ENCODE measurements around the gene CD48.
"Not testable (repeated sequence)": the region's sequence is repeated elsewhere in the genome, so short reads cannot be mapped to it uniquely, and the experiment has no call there.

CD48 gene

GRCh38 chr1:160711276-160711601, 383 bp downstream of the CD48 start:
- no peak overlapping the region for H3K27ac ChIP-seq (ENCODE audit: low read depth, low read length)
- H3K9ac ChIP-seq (ENCODE audit: low read length): no peak overlapping the region
- H3K36me3 ChIP-seq (ENCODE audit: control insufficient read depth, insufficient read depth, low read length): no peaks in the 10 kb centered on the region
- H3K4me1 ChIP-seq (ENCODE audit: control insufficient read depth, insufficient read depth, low read length): no peaks in the 10 kb centered on the region
- no peaks in the 10 kb centered on the region for H3K9me3 ChIP-seq (ENCODE audit: control insufficient read depth, insufficient read depth, low read depth, low read length)
- H3K4me3 ChIP-seq (ENCODE audit: low read depth, low read length): no peak overlapping the region
- no peaks in the 10 kb centered on the region for H3K27me3 ChIP-seq (ENCODE audit: control insufficient read depth, insufficient read depth, low read length)

DNA sequence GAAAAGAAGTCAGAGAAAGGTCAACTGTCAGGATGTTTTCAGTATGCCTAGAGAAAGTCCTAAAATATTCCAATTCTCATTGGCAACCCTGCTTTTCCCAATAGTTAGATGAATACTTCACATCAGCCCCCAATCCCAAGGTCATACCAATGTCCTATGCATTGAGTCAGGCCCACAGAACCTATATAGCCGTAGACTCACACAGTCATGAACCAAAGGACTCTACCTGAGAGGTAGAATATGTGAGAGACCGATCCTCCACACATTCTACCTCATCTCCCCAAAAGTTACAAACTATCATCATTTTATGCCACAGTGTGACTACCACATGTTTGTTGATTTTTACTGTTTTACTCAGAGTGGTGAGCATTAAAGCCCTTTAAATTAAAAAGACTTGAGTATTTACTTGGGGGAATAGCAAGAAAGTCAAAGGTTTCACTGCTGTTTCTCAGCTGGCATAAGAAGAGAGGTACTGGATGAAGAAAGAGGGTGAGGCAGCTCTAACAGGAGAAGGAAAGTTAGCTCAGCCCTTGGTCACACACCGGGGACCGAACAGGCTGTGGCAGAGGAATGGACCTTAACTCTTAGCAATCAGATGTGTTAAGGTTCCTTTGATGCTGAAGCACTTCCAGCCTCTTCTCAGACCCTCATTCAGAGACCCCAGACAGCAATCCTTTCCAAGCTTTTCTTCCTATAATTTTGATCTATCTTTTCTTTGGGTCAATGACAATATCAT, 937 bp downstream of the CD48 start:
- Histone ChIP-seq H3K4me1 (ENCODE audit: control insufficient read depth, insufficient read depth, low read length) (no peaks in the 10 kb centered on the region), H3K27ac (ENCODE audit: low read depth, low read length) (no peak overlapping the region)

DNA sequence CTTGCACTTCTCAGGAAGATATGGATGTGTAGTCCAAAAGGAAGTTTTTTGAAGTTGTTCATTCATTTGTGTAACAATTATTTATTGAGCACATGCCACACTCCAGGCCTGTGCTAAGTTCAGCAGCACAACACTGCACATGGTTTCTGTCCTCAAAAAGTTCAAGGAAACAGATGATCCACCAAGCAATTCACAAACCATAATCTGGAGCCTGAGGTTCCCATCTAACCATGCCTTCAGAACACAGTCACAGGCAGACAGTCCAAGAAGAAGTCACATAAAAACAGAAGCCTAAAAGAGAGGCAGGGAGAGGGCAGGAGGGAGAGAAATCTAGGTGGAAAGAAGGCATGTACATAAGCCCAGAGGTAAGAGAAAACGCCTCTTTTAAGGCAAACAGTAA, 1.9 kb downstream of the CD48 start:
- H3K36me3 ChIP-seq (ENCODE audit: control insufficient read depth, insufficient read depth, low read length): no peaks in the 10 kb centered on the region
- H3K27me3 ChIP-seq (ENCODE audit: control insufficient read depth, insufficient read depth, low read length): no peaks in the 10 kb centered on the region
- no peaks in the 10 kb centered on the region for H3K9me3 ChIP-seq (ENCODE audit: control insufficient read depth, insufficient read depth, low read depth, low read length)
- H3K4me3 ChIP-seq (ENCODE audit: low read depth, low read length): no peak overlapping the region
- no peak overlapping the region for H3K27ac ChIP-seq (ENCODE audit: low read depth, low read length)
- no peaks in the 10 kb centered on the region for H3K4me1 ChIP-seq (ENCODE audit: control insufficient read depth, insufficient read depth, low read length)
- no peak overlapping the region for H3K9ac ChIP-seq (ENCODE audit: low read length)

More for the DNA sequence above, 937 bp downstream of the CD48 start:
- Histone ChIP-seq H3K36me3 (ENCODE audit: control insufficient read depth, insufficient read depth, low read length) (no peaks in the 10 kb centered on the region), H3K9me3 (ENCODE audit: control insufficient read depth, insufficient read depth, low read depth, low read length) (no peaks in the 10 kb centered on the region), H3K4me3 (ENCODE audit: low read depth, low read length) (no peak overlapping the region), H3K9ac (ENCODE audit: low read length) (no peak overlapping the region), H3K27me3 (ENCODE audit: control insufficient read depth, insufficient read depth, low read length) (no peaks in the 10 kb centered on the region)

DNA sequence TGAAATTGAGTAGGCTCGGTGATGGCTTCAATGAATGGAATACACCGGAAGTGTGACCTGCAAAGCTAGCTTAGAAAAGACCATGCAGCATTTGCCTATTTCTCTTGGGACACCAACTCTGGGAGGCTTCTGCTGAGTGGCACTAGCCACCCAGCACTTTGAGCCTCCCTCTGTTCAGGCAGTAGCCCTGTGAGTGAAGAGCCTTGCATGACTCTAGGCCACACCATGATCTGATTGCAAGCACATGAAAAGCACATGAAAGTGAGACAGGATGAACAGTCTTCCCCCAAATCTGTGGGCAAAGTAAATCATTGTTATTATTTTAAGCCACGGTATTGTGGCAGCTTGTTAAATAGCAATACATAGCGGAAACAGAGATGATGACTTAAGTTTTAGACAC, 2.8 kb downstream of the CD48 start:
- Histone ChIP-seq H3K27ac (ENCODE audit: low read depth, low read length) (no peak overlapping the region), H3K36me3 (ENCODE audit: control insufficient read depth, insufficient read depth, low read length) (no peaks in the 10 kb centered on the region), H3K4me3 (ENCODE audit: low read depth, low read length) (no peak overlapping the region), H3K9ac (ENCODE audit: low read length) (no peak overlapping the region), H3K9me3 (ENCODE audit: control insufficient read depth, insufficient read depth, low read depth, low read length) (no peaks in the 10 kb centered on the region), H3K27me3 (ENCODE audit: control insufficient read depth, insufficient read depth, low read length) (no peaks in the 10 kb centered on the region), H3K4me1 (ENCODE audit: control insufficient read depth, insufficient read depth, low read length) (no peaks in the 10 kb centered on the region)

DNA sequence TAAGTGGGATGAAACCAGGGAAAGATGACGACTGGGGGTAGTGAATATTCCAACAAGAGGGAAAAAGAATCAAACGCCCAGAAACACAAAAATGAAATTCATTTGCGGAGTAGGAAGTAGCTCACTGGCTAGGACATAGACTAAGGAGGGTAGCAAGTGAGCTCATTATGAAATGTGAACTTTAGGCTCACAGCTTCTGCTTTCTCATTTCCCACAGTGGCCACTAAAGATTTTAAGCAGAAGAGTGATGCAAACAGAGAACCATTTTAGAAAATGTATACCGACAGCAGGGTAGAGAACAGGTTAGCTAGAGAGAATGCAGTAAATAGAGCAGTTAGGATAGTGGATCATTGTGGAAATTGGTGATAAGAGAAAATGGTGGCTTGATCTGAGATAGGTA, 3.5 kb downstream of the CD48 start:
- Histone ChIP-seq H3K36me3 (ENCODE audit: control insufficient read depth, insufficient read depth, low read length) (no peaks in the 10 kb centered on the region), H3K9ac (ENCODE audit: low read length) (no peak overlapping the region), H3K9me3 (ENCODE audit: control insufficient read depth, insufficient read depth, low read depth, low read length) (no peaks in the 10 kb centered on the region), H3K4me3 (ENCODE audit: low read depth, low read length) (no peak overlapping the region), H3K27me3 (ENCODE audit: control insufficient read depth, insufficient read depth, low read length) (no peaks in the 10 kb centered on the region), H3K4me1 (ENCODE audit: control insufficient read depth, insufficient read depth, low read length) (0 out of 2 replicates have a peak, but pooled peaks cover 5% of the 10 kb centered on the region), H3K27ac (ENCODE audit: low read depth, low read length) (no peak overlapping the region)

GRCh38 chr1:160707236-160708064, 4.2 kb downstream of the CD48 start:
- no peak overlapping the region for H3K9ac ChIP-seq (ENCODE audit: low read length)
- no peaks in the 10 kb centered on the region for H3K27me3 ChIP-seq (ENCODE audit: control insufficient read depth, insufficient read depth, low read length)
- no peak overlapping the region for H3K27ac ChIP-seq (ENCODE audit: low read depth, low read length)
- no peaks in the 10 kb centered on the region for H3K9me3 ChIP-seq (ENCODE audit: control insufficient read depth, insufficient read depth, low read depth, low read length)
- 0 out of 2 replicates have a peak, but pooled peaks cover 9% of the 10 kb centered on the region for H3K4me1 ChIP-seq (ENCODE audit: control insufficient read depth, insufficient read depth, low read length)
- H3K4me3 ChIP-seq (ENCODE audit: low read depth, low read length): no peak overlapping the region
- no peaks in the 10 kb centered on the region for H3K36me3 ChIP-seq (ENCODE audit: control insufficient read depth, insufficient read depth, low read length)

DNA sequence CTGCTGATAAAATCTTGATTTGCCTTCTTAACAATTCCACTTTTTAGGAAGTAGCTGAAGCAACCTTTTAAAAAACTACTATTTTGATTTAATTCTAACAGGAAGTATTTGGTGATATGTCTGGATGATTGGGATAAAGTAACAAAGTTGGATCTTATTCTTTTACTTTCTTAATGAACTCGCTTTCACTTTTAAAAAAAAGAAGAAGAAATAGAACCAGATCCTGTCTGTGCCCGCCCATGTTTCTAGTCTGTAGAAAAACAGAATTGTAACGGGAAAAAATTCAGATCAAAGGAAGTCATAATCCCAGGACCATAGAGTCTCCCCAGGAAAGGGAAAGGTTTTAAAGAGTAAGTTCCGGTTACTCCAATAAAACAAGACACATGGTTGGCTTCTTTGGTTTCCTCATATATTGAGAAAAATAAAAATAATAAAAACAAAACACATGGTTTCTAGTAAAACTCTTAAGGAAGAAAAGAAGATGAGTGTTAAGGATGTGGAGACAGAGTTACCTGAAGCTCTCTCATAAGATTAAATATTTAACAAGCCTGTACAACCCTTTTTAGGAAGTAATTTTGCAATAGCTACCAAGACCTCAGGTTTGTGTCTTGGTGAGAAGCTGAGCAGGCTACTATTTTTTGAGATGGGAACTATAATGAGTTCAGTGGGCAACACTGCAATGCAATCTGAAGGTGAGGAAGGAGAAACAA, 4.9 kb downstream of the CD48 start:
- Histone ChIP-seq H3K9ac (ENCODE audit: low read length) (no peak overlapping the region), H3K4me1 (ENCODE audit: control insufficient read depth, insufficient read depth, low read length) (0 out of 2 replicates have a peak, but pooled peaks cover 9% of the 10 kb centered on the region), H3K36me3 (ENCODE audit: control insufficient read depth, insufficient read depth, low read length) (no peaks in the 10 kb centered on the region), H3K27me3 (ENCODE audit: control insufficient read depth, insufficient read depth, low read length) (no peaks in the 10 kb centered on the region), H3K9me3 (ENCODE audit: control insufficient read depth, insufficient read depth, low read depth, low read length) (no peaks in the 10 kb centered on the region), H3K4me3 (ENCODE audit: low read depth, low read length) (no peak overlapping the region), H3K27ac (ENCODE audit: low read depth, low read length) (no peak overlapping the region)

DNA sequence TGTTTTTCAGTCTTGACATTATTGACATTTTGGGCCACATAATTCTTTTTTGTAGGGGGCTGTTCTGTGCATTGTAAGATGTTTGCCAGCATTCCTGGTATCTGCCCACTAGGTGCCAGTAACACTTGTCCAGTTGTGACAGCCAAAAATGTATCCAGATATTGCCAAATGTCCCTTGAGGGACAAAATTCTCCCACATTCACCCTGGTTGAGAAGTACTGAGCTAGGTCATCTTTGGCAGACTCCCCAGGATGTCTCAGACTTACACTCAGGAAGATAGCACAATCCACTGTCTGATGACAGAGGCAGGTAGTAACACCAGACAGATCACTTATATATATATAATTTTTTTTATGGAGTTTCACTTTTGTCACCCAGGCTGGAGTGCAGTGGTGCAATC, 5.9 kb downstream of the CD48 start:
- Histone ChIP-seq H3K4me3 (ENCODE audit: low read depth, low read length) (no peak overlapping the region), H3K36me3 (ENCODE audit: control insufficient read depth, insufficient read depth, low read length) (no peaks in the 10 kb centered on the region), H3K27ac (ENCODE audit: low read depth, low read length) (no peak overlapping the region), H3K27me3 (ENCODE audit: control insufficient read depth, insufficient read depth, low read length) (no peaks in the 10 kb centered on the region), H3K4me1 (ENCODE audit: control insufficient read depth, insufficient read depth, low read length) (0 out of 2 replicates have a peak, but pooled peaks cover 9% of the 10 kb centered on the region), H3K9ac (ENCODE audit: low read length) (no peak overlapping the region), H3K9me3 (ENCODE audit: control insufficient read depth, insufficient read depth, low read depth, low read length) (no peaks in the 10 kb centered on the region)

- H3K9me3 ChIP-seq (ENCODE audit: control insufficient read depth, insufficient read depth, low read depth, low read length); H3K27me3 ChIP-seq (ENCODE audit: control insufficient read depth, insufficient read depth, low read length); H3K4me3 ChIP-seq (ENCODE audit: low read depth, low read length); H3K4me1 ChIP-seq (ENCODE audit: control insufficient read depth, insufficient read depth, low read length); H3K9ac ChIP-seq (ENCODE audit: low read length); H3K27ac ChIP-seq (ENCODE audit: low read depth, low read length); H3K36me3 ChIP-seq (ENCODE audit: control insufficient read depth, insufficient read depth, low read length): not testable (repeated sequence)
Measured at GRCh38 chr1:160705212-160705621, 6.4 kb downstream of the CD48 start.

GRCh38 chr1:160704250-160704649, 7.4 kb downstream of the CD48 start:
- no peak overlapping the region for H3K27ac ChIP-seq (ENCODE audit: low read depth, low read length)
- H3K9ac ChIP-seq (ENCODE audit: low read length): no peak overlapping the region
- H3K27me3 ChIP-seq (ENCODE audit: control insufficient read depth, insufficient read depth, low read length): no peaks in the 10 kb centered on the region
- H3K9me3 ChIP-seq (ENCODE audit: control insufficient read depth, insufficient read depth, low read depth, low read length): no peaks in the 10 kb centered on the region
- no peaks in the 10 kb centered on the region for H3K36me3 ChIP-seq (ENCODE audit: control insufficient read depth, insufficient read depth, low read length)
- no peak overlapping the region for H3K4me3 ChIP-seq (ENCODE audit: low read depth, low read length)
- 0 out of 2 replicates have a peak, but pooled peaks cover 9% of the 10 kb centered on the region for H3K4me1 ChIP-seq (ENCODE audit: control insufficient read depth, insufficient read depth, low read length)

DNA sequence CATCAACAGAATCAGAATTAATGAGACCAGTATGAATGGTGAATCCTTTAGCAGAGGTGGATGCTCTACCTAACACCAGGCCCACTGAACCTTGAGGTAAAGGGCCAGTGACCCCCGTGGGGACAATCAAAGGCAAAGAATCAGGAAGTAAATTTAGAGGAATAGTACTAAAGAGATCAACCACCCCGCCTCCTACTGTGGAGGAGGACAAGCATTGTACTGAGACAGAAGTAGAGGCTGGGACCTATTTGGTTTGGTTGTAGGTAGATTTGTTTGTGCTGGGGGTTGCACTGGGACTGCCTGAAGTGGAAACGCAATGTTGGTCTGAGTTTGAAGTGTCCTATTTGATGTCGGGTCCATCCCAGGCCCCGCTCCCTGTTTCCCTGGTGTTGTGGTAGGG, 9.5 kb downstream of the CD48 start:
- Histone ChIP-seq H3K4me3 (ENCODE audit: low read depth, low read length) (no peak overlapping the region), H3K27me3 (ENCODE audit: control insufficient read depth, insufficient read depth, low read length) (no peaks in the 10 kb centered on the region), H3K9ac (ENCODE audit: low read length) (no peak overlapping the region), H3K27ac (ENCODE audit: low read depth, low read length) (no peak overlapping the region), H3K4me1 (ENCODE audit: control insufficient read depth, insufficient read depth, low read length) (0 out of 2 replicates have a peak, but pooled peaks cover 9% of the 10 kb centered on the region), H3K9me3 (ENCODE audit: control insufficient read depth, insufficient read depth, low read depth, low read length) (no peaks in the 10 kb centered on the region), H3K36me3 (ENCODE audit: control insufficient read depth, insufficient read depth, low read length) (no peaks in the 10 kb centered on the region)
